ENCODE results near the gene BNC2. TPM values are rescaled to one million over a fixed set of nuclear protein-coding genes. Genes with fewer than 3 reads are reported as not detected.

BNC2 gene
- total RNA-seq, 4 donors from 2014 or later, result 3.9 to 45.4 (median 13.1) TPM

DNA sequence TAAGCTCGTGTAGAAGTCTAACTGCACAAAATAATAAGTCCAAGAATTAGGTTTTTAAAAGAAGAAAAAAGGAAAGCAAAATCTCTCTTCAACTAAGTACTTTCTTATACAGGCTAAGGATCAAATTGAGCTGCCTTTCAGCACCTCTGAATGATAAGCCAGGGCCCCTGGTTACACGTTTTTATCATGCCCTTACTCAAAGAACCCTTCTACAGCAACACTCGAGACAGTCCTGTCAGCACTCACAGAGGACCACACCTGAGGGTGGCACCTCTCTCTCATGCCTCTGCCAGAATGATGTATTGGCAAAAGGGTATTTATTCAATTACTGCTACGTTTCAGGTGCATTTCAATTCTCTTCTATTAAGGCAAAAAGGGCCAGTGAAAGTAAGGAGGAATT, 150.5 kb downstream of the BNC2 start:
- H3K4me3 ChIP-seq, result no peak overlapping the region
- H3K4me1 ChIP-seq, result no peaks in the 10 kb centered on the region
- TF ChIP-seq, protein P1, sequence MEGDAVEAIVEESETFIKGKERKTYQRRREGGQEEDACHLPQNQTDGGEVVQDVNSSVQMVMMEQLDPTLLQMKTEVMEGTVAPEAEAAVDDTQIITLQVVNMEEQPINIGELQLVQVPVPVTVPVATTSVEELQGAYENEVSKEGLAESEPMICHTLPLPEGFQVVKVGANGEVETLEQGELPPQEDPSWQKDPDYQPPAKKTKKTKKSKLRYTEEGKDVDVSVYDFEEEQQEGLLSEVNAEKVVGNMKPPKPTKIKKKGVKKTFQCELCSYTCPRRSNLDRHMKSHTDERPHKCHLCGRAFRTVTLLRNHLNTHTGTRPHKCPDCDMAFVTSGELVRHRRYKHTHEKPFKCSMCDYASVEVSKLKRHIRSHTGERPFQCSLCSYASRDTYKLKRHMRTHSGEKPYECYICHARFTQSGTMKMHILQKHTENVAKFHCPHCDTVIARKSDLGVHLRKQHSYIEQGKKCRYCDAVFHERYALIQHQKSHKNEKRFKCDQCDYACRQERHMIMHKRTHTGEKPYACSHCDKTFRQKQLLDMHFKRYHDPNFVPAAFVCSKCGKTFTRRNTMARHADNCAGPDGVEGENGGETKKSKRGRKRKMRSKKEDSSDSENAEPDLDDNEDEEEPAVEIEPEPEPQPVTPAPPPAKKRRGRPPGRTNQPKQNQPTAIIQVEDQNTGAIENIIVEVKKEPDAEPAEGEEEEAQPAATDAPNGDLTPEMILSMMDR (IDR thresholded peaks at IDR 0.05), result no peak
- TF ChIP-seq POLR2A (IDR thresholded peaks at IDR 0.05), result no peak
- no peak overlapping the region for H3K27ac ChIP-seq
- no peaks in the 10 kb centered on the region for H3K9me3 ChIP-seq
- H3K27me3 ChIP-seq, result no peaks in the 10 kb centered on the region
- H3K36me3 ChIP-seq, result no peaks in the 10 kb centered on the region
- DNase-seq, result no peak

DNA sequence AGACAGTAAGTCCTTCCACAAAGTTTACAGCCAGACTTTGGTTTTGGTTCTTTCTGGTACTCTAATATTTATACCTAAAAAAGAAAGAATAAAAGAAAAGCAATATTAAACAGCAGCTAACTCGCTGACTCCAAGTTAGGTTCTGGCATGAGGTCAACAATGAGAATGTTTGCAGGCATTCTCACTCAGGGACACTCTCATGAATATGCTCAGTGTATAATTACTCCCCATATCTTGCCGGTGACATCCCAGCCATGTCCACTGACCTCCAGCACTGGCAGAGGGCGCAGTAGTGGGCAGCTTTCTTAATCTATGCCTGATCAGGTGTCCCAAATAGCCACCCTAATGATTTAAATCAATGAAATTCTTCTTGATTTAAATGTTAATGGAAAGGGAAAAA, 151.5 kb downstream of the BNC2 start:
- Histone ChIP-seq H3K9me3 (no peaks in the 10 kb centered on the region), H3K27me3 (no peaks in the 10 kb centered on the region), H3K4me3 (no peak overlapping the region), H3K27ac (no peak overlapping the region), H3K4me1 (no peaks in the 10 kb centered on the region), H3K36me3 (no peaks in the 10 kb centered on the region)
- TF ChIP-seq, protein P1 (IDR thresholded peaks at IDR 0.05), result no peak
- no peak for TF ChIP-seq POLR2A (IDR thresholded peaks at IDR 0.05)
- DNase-seq, result no peak

DNA sequence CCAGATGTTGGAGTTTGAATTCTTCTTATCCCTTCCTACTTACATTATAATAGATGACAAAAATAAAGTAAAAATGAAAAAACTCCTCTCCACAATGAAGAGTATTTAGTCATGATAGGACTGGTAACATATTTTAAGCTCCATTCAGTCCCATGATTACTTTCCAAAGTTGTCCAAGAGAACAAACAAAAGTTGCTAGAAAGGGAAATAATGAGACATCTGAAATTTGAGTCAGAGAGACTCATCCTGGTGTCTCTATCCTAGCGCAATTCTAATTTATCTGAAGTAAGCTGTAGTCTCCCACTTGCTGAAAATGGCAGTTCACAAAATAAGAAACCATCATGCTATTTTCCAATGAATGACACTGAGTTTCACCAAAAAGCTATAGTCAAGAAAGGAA, 152.2 kb downstream of the BNC2 start:
- no peaks in the 10 kb centered on the region for H3K27me3 ChIP-seq
- no peaks in the 10 kb centered on the region for H3K9me3 ChIP-seq
- TF ChIP-seq, protein P1 (IDR thresholded peaks at IDR 0.05), result no peak
- TF ChIP-seq POLR2A (IDR thresholded peaks at IDR 0.05), result no peak
- no peak for DNase-seq
- no peak overlapping the region for H3K4me3 ChIP-seq
- H3K27ac ChIP-seq, result no peak overlapping the region
- no peaks in the 10 kb centered on the region for H3K4me1 ChIP-seq
- no peaks in the 10 kb centered on the region for H3K36me3 ChIP-seq

- Histone ChIP-seq H3K4me3 (no peak overlapping the region), H3K27me3 (no peaks in the 10 kb centered on the region), H3K9me3 (peaks cover 0 to 3% (median 0%) of the 10 kb centered on the region in 4 donors), H3K27ac (no peak overlapping the region), H3K4me1 (no peaks in the 10 kb centered on the region), H3K36me3 (no peaks in the 10 kb centered on the region)
- no peak for DNase-seq
- TF ChIP-seq POLR2A (IDR thresholded peaks at IDR 0.05), result no peak
- TF ChIP-seq, protein P1 (IDR thresholded peaks at IDR 0.05), result no peak
Observed at GRCh38 chr9:16716601-16717000, 153.9 kb downstream of the BNC2 start.

- Histone ChIP-seq H3K9me3 (peaks cover 0 to 3% (median 0%) of the 10 kb centered on the region in 4 donors), H3K4me1 (no peaks in the 10 kb centered on the region), H3K4me3 (no peak overlapping the region), H3K36me3 (no peaks in the 10 kb centered on the region), H3K27me3 (no peaks in the 10 kb centered on the region), H3K27ac (no peak overlapping the region)
- no peak for DNase-seq
- no peak for TF ChIP-seq POLR2A (IDR thresholded peaks at IDR 0.05)
- TF ChIP-seq, protein P1 (IDR thresholded peaks at IDR 0.05), result no peak
Observed at GRCh38 chr9:16715404-16715803, 155.1 kb downstream of the BNC2 start.

DNA sequence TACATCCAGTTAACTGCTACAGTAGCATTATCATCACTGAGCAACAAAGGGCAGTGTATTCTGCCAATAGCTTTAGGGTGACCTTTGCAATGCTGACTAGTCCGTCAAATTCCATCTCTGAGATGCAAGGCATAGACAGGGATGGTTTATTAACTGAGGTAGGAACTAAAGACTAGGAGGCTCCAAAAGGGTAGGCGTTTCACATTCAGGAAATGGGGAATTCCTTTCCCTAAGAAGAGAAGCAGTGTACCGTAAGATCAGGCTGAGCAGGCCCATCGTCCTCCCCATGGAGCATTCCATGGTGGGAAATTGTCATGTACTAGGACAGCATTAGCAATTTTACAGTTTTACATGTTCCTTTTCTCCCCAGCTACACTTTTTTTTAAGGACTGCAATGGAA, 157.7 kb downstream of the BNC2 start:
- H3K27me3 ChIP-seq, result no peaks in the 10 kb centered on the region

More for the DNA sequence above, 157.7 kb downstream of the BNC2 start:
- H3K9me3 ChIP-seq, result peaks cover 0 to 3% (median 0%) of the 10 kb centered on the region in 4 donors
- no peak overlapping the region for H3K4me3 ChIP-seq
- H3K27ac ChIP-seq, result no peak overlapping the region
- DNase-seq, result no peak
- no peaks in the 10 kb centered on the region for H3K4me1 ChIP-seq
- TF ChIP-seq, protein P1 (IDR thresholded peaks at IDR 0.05), result no peak
- TF ChIP-seq POLR2A (IDR thresholded peaks at IDR 0.05), result no peak
- H3K36me3 ChIP-seq, result no peaks in the 10 kb centered on the region

All from Peyer's patch (tissue), 4 donors.